GM18505 (cell line): ENCODE results near the gene UFSP1.
"Not testable (repeated sequence)": the region's sequence is repeated elsewhere in the genome, so short reads cannot be mapped to it uniquely, and the experiment has no call there.

Experiments used
- ATAC-seq: cut with Tn5 transposase; IDR thresholded peaks from one replicate; pipeline ENCODE4 v1.9.1; 2021; ENCODE audit not compliant: unreplicated experiment
- POLR2A ChIP-seq: IDR thresholded peaks from 4 replicates; pipeline ENCODE4 v1.6.1; 2011; ENCODE audit warnings: borderline replicate concordance; ENCODE audit not compliant: insufficient read depth, insufficient read length; ENCODE audit errors: extremely low read depth

UFSP1 gene

DNA sequence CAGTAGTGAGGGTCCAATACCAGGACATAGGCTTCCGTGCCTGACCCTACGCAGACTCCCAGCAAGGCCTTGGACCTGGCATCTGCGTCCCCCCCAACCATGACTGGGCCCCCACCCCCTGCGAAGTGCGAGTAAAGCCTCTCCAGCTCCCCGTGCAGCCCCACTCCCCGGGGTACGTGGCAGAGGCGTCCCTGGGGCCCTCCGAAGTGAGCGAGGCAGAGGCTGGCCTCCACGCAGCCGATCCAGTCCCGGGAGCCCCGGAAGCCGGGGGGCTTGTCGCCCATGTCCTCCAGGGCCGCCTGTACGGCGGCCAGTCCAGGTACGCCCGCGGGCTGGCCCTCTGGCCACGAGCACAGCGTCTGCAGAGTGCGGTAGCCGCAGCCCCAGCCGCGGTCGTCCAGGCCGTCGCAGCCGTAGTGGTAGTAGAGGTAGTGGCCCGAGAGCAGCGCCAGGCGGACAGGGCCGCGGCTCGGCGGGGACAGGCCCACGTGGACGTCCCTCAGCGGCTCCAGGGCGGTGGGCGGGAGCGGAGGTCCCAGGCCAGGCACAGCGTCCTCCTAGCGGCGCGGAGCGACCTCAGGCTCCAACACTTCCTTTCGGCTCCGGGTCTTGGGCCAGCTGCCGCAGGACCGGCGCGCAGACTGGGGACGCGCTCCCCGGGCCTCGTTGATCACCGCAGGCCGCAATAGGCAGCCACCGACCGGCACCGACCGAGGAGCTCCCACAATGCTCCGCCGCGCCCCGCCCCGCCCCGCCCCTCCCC, at the start of gene UFSP1:
UFSP1 (minus strand) TSS at position 728 of the 763 bp plus-strand sequence; CDS start at position 284, 444 bp downstream.
- peak; percentile 21 for ATAC-seq
- peak; percentile 74 for TF ChIP-seq POLR2A

- not testable (repeated sequence) for ATAC-seq
Measured at GRCh38 chr7:100936167-100936566, 46.7 kb upstream of the UFSP1 start.

DNA sequence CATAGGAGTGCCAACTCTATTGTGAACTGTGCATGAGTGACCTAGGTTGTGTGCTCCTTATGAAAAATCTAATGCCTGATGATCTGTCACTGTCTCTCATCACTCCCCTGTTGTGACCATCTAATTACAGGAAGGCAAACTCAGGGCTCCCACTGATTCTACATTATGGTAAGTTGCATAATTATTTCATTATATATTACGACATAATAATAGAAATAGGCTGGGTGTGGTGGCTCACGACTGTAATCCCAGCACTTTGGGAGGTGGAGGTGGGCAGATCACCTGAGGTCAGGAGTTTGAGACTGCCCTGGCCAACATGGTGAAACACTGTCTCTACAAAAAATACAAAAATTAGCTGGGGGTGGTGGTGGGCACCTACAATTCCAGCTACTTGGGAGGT, 45.9 kb upstream of the UFSP1 start:
- ATAC-seq: not testable (repeated sequence)

- no peak for ATAC-seq
- no peak for TF ChIP-seq POLR2A
Measured at GRCh38 chr7:100933734-100934133, 44.2 kb upstream of the UFSP1 start.

GRCh38 chr7:100929808-100930174, 40.3 kb upstream of the UFSP1 start:
- TF ChIP-seq POLR2A: no peak
- no peak for ATAC-seq

GRCh38 chr7:100923616-100924015, 34.1 kb upstream of the UFSP1 start:
- not testable (repeated sequence) for ATAC-seq

GRCh38 chr7:100921039-100921438, 31.5 kb upstream of the UFSP1 start:
- no peak for ATAC-seq

DNA sequence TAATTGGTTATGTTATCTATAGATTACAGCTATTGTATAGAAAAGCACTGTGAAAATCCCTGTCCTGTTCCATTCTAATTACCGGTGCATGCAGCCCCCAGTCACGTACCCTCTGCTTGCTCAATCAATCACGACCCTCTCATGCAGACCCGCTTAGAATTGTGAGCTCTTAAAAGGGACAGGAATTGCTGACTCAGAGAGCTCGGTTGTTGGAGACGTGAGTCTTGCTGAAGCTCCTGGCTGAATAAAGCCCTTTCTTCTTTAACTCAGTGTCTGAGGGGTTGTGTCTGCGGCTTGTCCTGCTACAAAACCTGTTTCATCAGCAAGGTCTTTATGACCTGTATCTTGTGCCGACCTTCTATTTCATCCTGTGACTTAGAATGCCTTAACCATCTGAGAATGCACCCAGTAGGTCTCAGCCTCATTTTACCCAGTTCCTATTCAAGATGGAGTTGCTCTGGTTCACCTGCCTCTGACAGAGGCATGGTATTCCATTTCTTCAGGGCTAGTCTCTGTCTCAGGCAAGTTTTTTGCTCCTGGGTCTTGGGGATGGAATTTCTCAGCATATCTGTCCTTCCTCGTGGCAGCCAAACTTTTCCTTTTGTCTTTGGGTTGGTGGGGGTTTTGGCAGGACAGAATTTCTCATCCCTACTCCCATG, 30.4 kb upstream of the UFSP1 start:
- ATAC-seq: not testable (repeated sequence)

More at GRCh38 chr7:100921039-100921438, 31.5 kb upstream of the UFSP1 start:
- TF ChIP-seq POLR2A: no peak

- not testable (repeated sequence) for ATAC-seq
Measured at GRCh38 chr7:100919335-100919734, 29.8 kb upstream of the UFSP1 start.

DNA sequence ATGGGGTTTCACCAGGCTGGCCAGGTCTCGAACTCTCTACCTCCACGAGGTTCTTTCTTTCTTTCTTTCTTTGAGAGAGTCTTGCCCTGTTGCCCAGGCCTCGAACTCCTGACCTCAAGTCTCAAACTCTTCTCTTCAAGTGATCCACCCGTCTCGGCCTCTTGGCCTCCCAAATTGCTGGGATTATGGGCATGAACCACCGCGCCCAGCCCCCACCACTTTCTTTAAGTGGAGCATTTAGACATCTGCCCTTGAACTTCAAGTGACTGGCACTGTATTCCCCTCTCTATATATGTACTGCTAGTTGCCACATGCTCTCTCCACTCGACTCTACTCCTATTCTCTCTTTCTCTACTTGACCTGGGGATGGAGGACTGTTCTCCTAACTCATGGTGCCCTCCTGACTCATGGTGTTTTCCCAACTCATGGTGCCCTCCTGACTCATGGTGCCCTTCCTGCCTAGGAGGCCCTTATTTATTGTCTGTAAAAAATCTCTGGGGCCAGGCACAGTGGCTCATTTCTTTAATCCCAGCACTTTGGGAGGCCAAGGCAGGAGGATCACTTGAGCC, 25.4 kb upstream of the UFSP1 start:
- TF ChIP-seq POLR2A: no peak
- ATAC-seq: no peak

- no peak for TF ChIP-seq POLR2A
- ATAC-seq: no peak
Measured at GRCh38 chr7:100914208-100914878, 24.8 kb upstream of the UFSP1 start.

DNA sequence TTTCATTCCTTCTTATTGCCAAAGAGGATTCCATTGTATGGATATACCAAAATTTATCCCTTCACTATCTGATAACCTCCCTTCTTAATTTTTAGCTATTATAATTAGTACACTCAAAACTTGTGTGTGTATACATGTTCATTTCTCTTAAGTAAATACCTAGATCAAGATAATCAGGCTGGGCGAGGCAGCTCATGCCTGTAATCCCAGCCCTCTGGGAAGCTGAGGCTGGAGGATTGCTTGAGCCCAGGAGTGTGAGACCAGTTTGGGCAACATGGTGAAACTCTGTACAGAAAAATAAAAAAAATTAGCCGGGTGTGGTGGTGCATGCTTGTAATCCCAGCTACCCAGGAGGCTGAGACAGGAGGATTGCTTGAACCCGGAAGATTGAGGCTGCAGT, 22.0 kb upstream of the UFSP1 start:
- no peak for ATAC-seq
- TF ChIP-seq POLR2A: no peak

DNA sequence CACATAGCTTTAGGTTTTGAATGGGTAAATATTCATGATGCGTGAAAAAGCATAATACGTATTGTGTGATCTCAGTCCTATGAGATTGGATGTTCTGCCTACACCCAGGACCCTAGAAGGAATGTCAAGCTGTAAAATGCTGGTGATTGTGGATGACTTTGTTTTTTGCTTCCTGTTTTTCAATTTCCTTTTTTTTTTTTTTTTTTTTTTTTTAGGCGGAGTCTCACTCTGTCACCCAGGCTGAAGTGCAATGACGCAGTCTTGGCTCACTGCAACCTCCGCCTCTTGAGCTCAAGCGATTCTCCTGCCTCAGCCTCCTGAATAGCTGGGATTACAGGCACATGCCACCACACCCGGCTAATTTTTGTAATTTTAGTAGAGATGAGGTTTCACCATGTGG, 20.9 kb upstream of the UFSP1 start:
- not testable (repeated sequence) for ATAC-seq

- TF ChIP-seq POLR2A: no peak
- ATAC-seq: no peak
Measured at GRCh38 chr7:100908512-100908911, 19.0 kb upstream of the UFSP1 start.
